OCI-LY7 (cell line): ENCODE data around the gene TAF4. TPM values are rescaled to one million over a fixed set of nuclear protein-coding genes. Genes with fewer than 3 reads are reported as not detected.

Source experiments
- BruUV-seq: library from RNA; stranded (reverse); fragments of 400-500 nt; replicated peaks from 2 replicates; lab custom pipeline; 2021; lab: Mats Ljungman, UMichigan
- CTCF ChIA-PET: fragments of 300-600 bp; sonication (Branson Sonifier 250); formaldehyde crosslinking; loops from one replicate; lab custom pipeline; 2022; ENCODE audit warnings: antibody characterized with exemption; ENCODE audit not compliant: unreplicated experiment; lab: Charles Lee
- POLR2A ChIA-PET: fragments of 300-600 bp; sonication (Branson Sonifier 250); formaldehyde crosslinking; loops from one replicate; lab custom pipeline; 2022; ENCODE audit warnings: antibody characterized with exemption; lab: Charles Lee
- DNase-seq: peaks from one replicate; pipeline ENCODE4 v3.0.0-alpha.2; 2015; ENCODE audit warnings: low spot score
- H2AFZ ChIP-seq: fragments of 200-600 bp; sonication (generic), shearing (Covaris generic); 2 replicates; pipeline ENCODE4 v1.6.1; 2014; ENCODE audit warnings: mild to moderate bottlenecking, antibody characterized with exemption, low read length, moderate library complexity
- H3K27ac ChIP-seq: fragments of 200-600 bp; sonication (generic); 2 replicates; pipeline ENCODE4 v1.5.1; 2014; ENCODE audit warnings: mixed run types, low read depth, mild to moderate bottlenecking, moderate library complexity, low read length, inconsistent platforms; ENCODE audit not compliant: poor library complexity, severe bottlenecking
- H3K36me3 ChIP-seq: fragments of 200-600 bp; sonication (generic); 2 replicates; pipeline ENCODE4 v1.6.1; 2014; ENCODE audit warnings: mild to moderate bottlenecking, antibody characterized with exemption, low read length, moderate library complexity, mixed read lengths; ENCODE audit not compliant: insufficient read depth
- H3K4me1 ChIP-seq: fragments of 200-600 bp; sonication (generic); 2 replicates; pipeline ENCODE4 v1.5.1; 2014; ENCODE audit warnings: mild to moderate bottlenecking, low read length; ENCODE audit not compliant: insufficient read depth, poor library complexity, severe bottlenecking
- H3K4me2 ChIP-seq: fragments of 200-600 bp; sonication (generic); 2 replicates; pipeline ENCODE4 v1.6.1; 2014; ENCODE audit warnings: mild to moderate bottlenecking, low read length
- H3K4me3 ChIP-seq: fragments of 200-600 bp; sonication (generic); 2 replicates; pipeline ENCODE4 v1.5.1; 2014; ENCODE audit warnings: mild to moderate bottlenecking, low read depth, low read length; ENCODE audit not compliant: poor library complexity, severe bottlenecking
- H3K79me2 ChIP-seq: fragments of 200-600 bp; sonication (generic); 2 replicates; pipeline ENCODE4 v1.6.1; 2016; ENCODE audit warnings: low read depth, mild to moderate bottlenecking, low read length, moderate library complexity, mixed read lengths; ENCODE audit not compliant: insufficient read depth
- H3K9me2 ChIP-seq: fragments of 200-600 bp; sonication (generic); 2 replicates; pipeline ENCODE4 v1.6.1; 2016; ENCODE audit warnings: mild to moderate bottlenecking, low read length, mixed read lengths; ENCODE audit not compliant: insufficient read depth
- H3K9me3 ChIP-seq: fragments of 200-600 bp; sonication (generic); 2 replicates; pipeline ENCODE4 v1.6.1; 2014; ENCODE audit warnings: mild to moderate bottlenecking, mixed run types, low read length, mixed read lengths
- H4K20me1 ChIP-seq: fragments of 200-600 bp; sonication (generic); 2 replicates; pipeline ENCODE4 v1.6.1; 2014; ENCODE audit warnings: mild to moderate bottlenecking, antibody characterized with exemption, low read length, moderate library complexity, mixed read lengths; ENCODE audit not compliant: insufficient read depth
- CTCF ChIP-seq: fragments of 200-600 bp; sonication (generic); conservative IDR thresholded peaks from 2 replicates; pipeline ENCODE4 v1.5.1; 2014; ENCODE audit warnings: mild to moderate bottlenecking, antibody characterized with exemption, low read length, moderate library complexity, mixed read lengths
- EZH2phosphoT487 ChIP-seq: fragments of 200-600 bp; sonication (generic); IDR thresholded peaks from 2 replicates; pipeline ENCODE4 v1.6.1; 2018; ENCODE audit warnings: low read depth, borderline replicate concordance, mild to moderate bottlenecking, mixed run types, antibody characterized with exemption, low read length, moderate library complexity, mixed read lengths
- intact Hi-C: fragments of 100-400 bp; cut with micrococcal nuclease; formaldehyde crosslinking; loops from one replicate; pipeline ENCODE4 v1.10.0; 2022; ENCODE audit not compliant: unreplicated experiment
- total RNA-seq, 2 experiments: library from RNA; depleted of rRNA in 1 of 2; stranded (reverse); fragments of >200 nt in 1 of 2; shearing (Covaris generic) in 1 of 2; gene quantifications; 2 replicates each; pipeline ENCODE4 v1.2.3, GENCODE V29; 2014 to 2022

TAF4 gene
- total RNA-seq, 2 experiments from 2014 or later: 11.2 to 38.9 TPM

DNA sequence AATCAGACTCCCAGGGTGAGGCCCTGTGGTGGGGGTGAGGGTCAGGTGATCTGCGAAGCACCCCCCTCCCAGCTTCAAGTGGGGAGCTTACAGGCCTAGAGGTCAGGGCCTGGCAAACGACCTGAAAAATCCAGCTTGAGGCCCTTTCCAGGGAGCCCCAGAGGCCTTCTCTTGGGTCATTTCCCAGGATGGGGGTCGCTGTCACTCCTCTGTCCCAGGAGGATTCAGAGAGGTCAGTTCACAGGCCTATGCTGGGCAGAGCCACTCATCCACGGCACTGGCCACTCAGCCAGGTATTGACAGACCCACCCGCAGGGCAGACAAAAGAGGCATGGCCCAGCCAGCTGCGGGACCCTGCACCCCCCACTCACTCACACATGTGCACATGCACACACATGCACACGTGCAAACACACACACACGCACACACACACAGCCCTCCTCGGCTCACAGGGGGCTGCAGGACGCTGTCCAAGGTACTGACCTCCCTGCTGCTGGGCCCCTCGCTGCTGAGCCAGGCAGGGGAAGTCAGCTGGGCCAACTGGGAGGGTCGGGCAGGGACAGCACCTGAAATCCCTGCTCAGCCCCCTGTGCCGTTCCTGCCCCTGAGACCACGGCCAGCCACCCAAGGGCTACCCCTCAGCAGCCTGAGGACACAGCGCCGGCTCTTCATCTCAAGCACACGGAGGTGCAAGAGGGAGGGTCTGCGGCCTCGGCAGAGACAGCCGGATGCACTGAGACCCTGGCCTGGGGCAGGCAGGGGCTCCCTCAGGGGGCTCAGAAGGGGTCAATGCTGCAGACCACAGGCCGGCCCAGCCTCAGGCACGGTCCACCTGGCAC lies 113.8 kb downstream of the TAF4 start:
- intact Hi-C loops: no loop called here
- H3K36me3 ChIP-seq: no peaks in the 10 kb centered on the region
- no peak overlapping the region for H3K27ac ChIP-seq
- no peaks in the 10 kb centered on the region for H3K4me1 ChIP-seq
- H3K9me2 ChIP-seq: no peaks in the 10 kb centered on the region
- BruUV-seq: no TSS peak
- H3K4me3 ChIP-seq: no peak overlapping the region
- DNase-seq: no peak
- no peaks in the 10 kb centered on the region for H3K79me2 ChIP-seq
- H4K20me1 ChIP-seq: no peaks in the 10 kb centered on the region
- no peaks in the 10 kb centered on the region for H3K9me3 ChIP-seq
- ChIA-PET POLR2A (no interaction called here), CTCF (no interaction called here)
- no peak for TF ChIP-seq EZH2phosphoT487
- TF ChIP-seq CTCF: no peak
- H2AFZ ChIP-seq: no peak overlapping the region
- H3K4me2 ChIP-seq: no peak overlapping the region

GRCh38 chr20:61950641-61951071 lies 115.0 kb downstream of the TAF4 start:
- Histone ChIP-seq H2AFZ (no peak overlapping the region), H3K9me3 (no peaks in the 10 kb centered on the region), H3K36me3 (no peaks in the 10 kb centered on the region), H3K9me2 (no peaks in the 10 kb centered on the region), H3K27ac (no peak overlapping the region), H3K4me2 (no peak overlapping the region), H3K79me2 (no peaks in the 10 kb centered on the region), H3K4me1 (no peaks in the 10 kb centered on the region), H4K20me1 (no peaks in the 10 kb centered on the region), H3K4me3 (no peak overlapping the region)
- intact Hi-C loops: no loop called here
- TF ChIP-seq EZH2phosphoT487 (no peak), CTCF (no peak)
- DNase-seq: no peak
- POLR2A ChIA-PET: no interaction called here
- no TSS peak for BruUV-seq
- CTCF ChIA-PET: no interaction called here
